ENCODE measurements around the gene NCLN.
A peak's percentile ranks its signal among the peaks of the same experiment; 100 is the strongest.

The NCLN gene

DNA sequence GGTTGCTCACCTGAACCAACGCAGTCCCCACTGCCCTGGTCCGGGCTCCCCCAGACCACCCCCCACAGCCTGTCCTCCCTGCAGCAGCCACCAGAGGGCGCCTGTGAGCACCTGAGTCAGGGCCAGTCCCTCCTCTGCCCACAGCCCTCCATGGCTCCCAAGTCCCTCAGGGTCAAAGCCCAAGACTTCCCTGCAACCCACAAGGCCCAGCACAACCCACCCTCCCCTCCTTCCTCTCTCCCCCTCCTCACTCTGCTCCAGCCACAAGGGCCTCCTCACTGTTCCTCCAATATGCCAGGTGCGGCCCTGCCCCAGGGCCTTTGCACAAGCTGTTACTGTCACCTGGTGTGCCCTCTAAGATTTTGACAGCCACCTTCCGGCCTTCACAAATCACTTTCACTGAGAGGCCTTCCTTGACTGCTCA lies 39.0 kb upstream of the NCLN start:
- H3K9me2 ChIP-seq (ENCODE audit: low read depth, low read length), result no peaks in the 10 kb centered on the region
- H3K4me2 ChIP-seq (ENCODE audit: low read length), result no peak overlapping the region
- no peak overlapping the region for H3K4me3 ChIP-seq (ENCODE audit: low read depth, low read length, poor library complexity, severe bottlenecking)
- no peaks in the 10 kb centered on the region for H3K36me3 ChIP-seq (ENCODE audit: insufficient read depth, low read length)
- TF ChIP-seq CTCF (IDR thresholded peaks at IDR 0.05; ENCODE audit: low read length) (peak; percentile 63), EZH2 (IDR thresholded peaks at IDR 0.05; ENCODE audit: borderline replicate concordance, low read length) (no peak)
- no peaks in the 10 kb centered on the region for H3K4me1 ChIP-seq (ENCODE audit: insufficient read depth, low read length, severe bottlenecking)
- no peak overlapping the region for H2AFZ ChIP-seq (ENCODE audit: low read length)
- no peaks in the 10 kb centered on the region for H4K20me1 ChIP-seq (ENCODE audit: insufficient read depth, low read length)
- peaks cover 3% of the 10 kb centered on the region; the same call in 1 of the 2 replicates for H3K27me3 ChIP-seq (ENCODE audit: insufficient read depth, low read length)
- H3F3A ChIP-seq (ENCODE audit: insufficient read depth, low read length), result no peaks in the 10 kb centered on the region
- H3K27ac ChIP-seq (ENCODE audit: low read depth, low read length, poor library complexity, severe bottlenecking), result no peak overlapping the region
- H3K9me3 ChIP-seq (ENCODE audit: low read length), result no peaks in the 10 kb centered on the region
- H3K79me2 ChIP-seq (ENCODE audit: insufficient read depth, low read length), result no peaks in the 10 kb centered on the region
- no peak overlapping the region for H3K9ac ChIP-seq (ENCODE audit: low read length)

- H3K27me3 ChIP-seq (ENCODE audit: insufficient read depth, low read length), result peaks cover 3% of the 10 kb centered on the region; the same call in 1 of the 2 replicates
- no peaks in the 10 kb centered on the region for H3K4me1 ChIP-seq (ENCODE audit: insufficient read depth, low read length, severe bottlenecking)
- H3K4me2 ChIP-seq (ENCODE audit: low read length), result no peak overlapping the region
- no peak overlapping the region for H3K9ac ChIP-seq (ENCODE audit: low read length)
- TF ChIP-seq EZH2 (IDR thresholded peaks at IDR 0.05; ENCODE audit: borderline replicate concordance, low read length) (no peak), CTCF (IDR thresholded peaks at IDR 0.05; ENCODE audit: low read length) (no peak)
- no peaks in the 10 kb centered on the region for H3F3A ChIP-seq (ENCODE audit: insufficient read depth, low read length)
- H3K27ac ChIP-seq (ENCODE audit: low read depth, low read length, poor library complexity, severe bottlenecking), result no peak overlapping the region
- no peaks in the 10 kb centered on the region for H4K20me1 ChIP-seq (ENCODE audit: insufficient read depth, low read length)
- H3K9me3 ChIP-seq (ENCODE audit: low read length), result no peaks in the 10 kb centered on the region
- H3K4me3 ChIP-seq (ENCODE audit: low read depth, low read length, poor library complexity, severe bottlenecking), result no peak overlapping the region
- H3K79me2 ChIP-seq (ENCODE audit: insufficient read depth, low read length), result no peaks in the 10 kb centered on the region
- no peaks in the 10 kb centered on the region for H3K36me3 ChIP-seq (ENCODE audit: insufficient read depth, low read length)
- no peaks in the 10 kb centered on the region for H3K9me2 ChIP-seq (ENCODE audit: low read depth, low read length)
- H2AFZ ChIP-seq (ENCODE audit: low read length), result no peak overlapping the region
Observed at GRCh38 chr19:3148503-3148902, 37.2 kb upstream of the NCLN start.

GRCh38 chr19:3149089-3149488 lies 36.6 kb upstream of the NCLN start:
- Histone ChIP-seq H4K20me1 (ENCODE audit: insufficient read depth, low read length) (no peaks in the 10 kb centered on the region), H3K9ac (ENCODE audit: low read length) (no peak overlapping the region), H3K9me3 (ENCODE audit: low read length) (no peaks in the 10 kb centered on the region), H3K36me3 (ENCODE audit: insufficient read depth, low read length) (no peaks in the 10 kb centered on the region), H3K9me2 (ENCODE audit: low read depth, low read length) (no peaks in the 10 kb centered on the region), H3K4me1 (ENCODE audit: insufficient read depth, low read length, severe bottlenecking) (no peaks in the 10 kb centered on the region), H3K79me2 (ENCODE audit: insufficient read depth, low read length) (no peaks in the 10 kb centered on the region), H3K27me3 (ENCODE audit: insufficient read depth, low read length) (peaks cover 3% of the 10 kb centered on the region; the same call in 1 of the 2 replicates), H3K27ac (ENCODE audit: low read depth, low read length, poor library complexity, severe bottlenecking) (no peak overlapping the region), H2AFZ (ENCODE audit: low read length) (no peak overlapping the region), H3F3A (ENCODE audit: insufficient read depth, low read length) (no peaks in the 10 kb centered on the region), H3K4me3 (ENCODE audit: low read depth, low read length, poor library complexity, severe bottlenecking) (no peak overlapping the region), H3K4me2 (ENCODE audit: low read length) (no peak overlapping the region)
- no peak for TF ChIP-seq CTCF (IDR thresholded peaks at IDR 0.05; ENCODE audit: low read length)
- no peak for TF ChIP-seq EZH2 (IDR thresholded peaks at IDR 0.05; ENCODE audit: borderline replicate concordance, low read length)
